PC-3 (cell line): Measurements from ENCODE around the gene FHAD1. TPM values are rescaled to one million over a fixed set of nuclear protein-coding genes. Genes with fewer than 3 reads are reported as not detected.

Experiments used
- ATAC-seq: fragments of 200-7000 bp; cut with Tn5 transposase; 2 replicates; pipeline ENCODE4 v1.9.1; 2020; ENCODE audit warnings: mild to moderate bottlenecking, moderate library complexity
- BruUV-seq: library from RNA; stranded (reverse); fragments of 400-500 nt; replicated peaks from 2 replicates; lab custom pipeline; 2021; lab: Mats Ljungman, UMichigan
- CTCF ChIA-PET: fragments of 300-600 bp; sonication (Branson Sonifier 250); formaldehyde crosslinking; loops from one replicate; lab custom pipeline; 2022; ENCODE audit warnings: antibody characterized with exemption; lab: Charles Lee
- POLR2A ChIA-PET: fragments of 300-600 bp; sonication (Branson Sonifier 250); formaldehyde crosslinking; loops from one replicate; lab custom pipeline; 2022; ENCODE audit warnings: antibody characterized with exemption; ENCODE audit not compliant: unreplicated experiment; lab: Charles Lee
- DNase-seq: peaks from one replicate; pipeline ENCODE4 v3.0.0-alpha.2; 2015
- H2AFZ ChIP-seq: fragments of 300-600 bp; sonication (generic); 2 replicates; pipeline ENCODE4 v1.6.0; 2016; ENCODE audit warnings: antibody characterized with exemption, low read length
- H3F3A ChIP-seq: fragments of 300-600 bp; sonication (generic); one replicate; pipeline ENCODE4 v1.6.0; 2017; ENCODE audit warnings: antibody characterized with exemption, low read length, control low read depth, mild to moderate bottlenecking; ENCODE audit not compliant: unreplicated experiment
- H3K27ac ChIP-seq: fragments of 300-600 bp; sonication (generic); 2 replicates; pipeline ENCODE4 v1.5.1; 2016; ENCODE audit warnings: mild to moderate bottlenecking, low read length
- H3K27me3 ChIP-seq: fragments of 300-600 bp; sonication (generic); 2 replicates; pipeline ENCODE4 v1.6.1; 2016; ENCODE audit warnings: low read length, mixed read lengths
- H3K36me3 ChIP-seq: fragments of 300-600 bp; sonication (generic); 2 replicates; pipeline ENCODE4 v1.6.1; 2016; ENCODE audit warnings: low read depth, mixed run types, low read length, mixed read lengths
- H3K4me1 ChIP-seq: fragments of 300-600 bp; sonication (generic); 2 replicates; pipeline ENCODE4 v1.5.1; 2016; ENCODE audit warnings: low read length; ENCODE audit not compliant: insufficient read depth
- H3K4me2 ChIP-seq: fragments of 300-600 bp; sonication (generic); 2 replicates; pipeline ENCODE4 v1.6.0; 2016; ENCODE audit warnings: low read length
- H3K4me3 ChIP-seq: fragments of 300-600 bp; sonication (generic); 2 replicates; pipeline ENCODE4 v1.5.1; 2016; ENCODE audit warnings: mild to moderate bottlenecking, low read length, mixed read lengths
- H3K79me2 ChIP-seq: fragments of 300-600 bp; sonication (generic); 2 replicates; pipeline ENCODE4 v1.6.1; 2017; ENCODE audit warnings: low read length, mixed read lengths
- H3K9ac ChIP-seq: fragments of 300-600 bp; sonication (generic); 2 replicates; pipeline ENCODE4 v1.6.0; 2016; ENCODE audit warnings: mild to moderate bottlenecking, low read length
- H3K9me2 ChIP-seq: fragments of 300-600 bp; sonication (generic); replicated peaks from 2 replicates; pipeline ENCODE4 v1.6.1; 2016; ENCODE audit warnings: mixed run types, low read length, mixed read lengths
- H3K9me3 ChIP-seq: fragments of 300-600 bp; sonication (generic); 2 replicates; pipeline ENCODE4 v1.6.1; 2016; ENCODE audit warnings: low read length, mixed read lengths
- H4K20me1 ChIP-seq: fragments of 300-600 bp; sonication (generic); 2 replicates; pipeline ENCODE4 v1.6.1; 2016; ENCODE audit warnings: low read length, mixed read lengths
- EZH2 ChIP-seq: fragments of 300-600 bp; sonication (generic); IDR thresholded peaks from one replicate; pipeline ENCODE4 v1.6.1; 2017; ENCODE audit warnings: antibody characterized with exemption, mild to moderate bottlenecking, low read length; ENCODE audit not compliant: unreplicated experiment
- EZH2phosphoT487 ChIP-seq: fragments of 300-600 bp; sonication (generic); IDR thresholded peaks from 2 replicates; pipeline ENCODE4 v1.6.1; 2018; ENCODE audit warnings: mild to moderate bottlenecking, antibody characterized with exemption, low read length, borderline replicate concordance
- intact Hi-C: fragments of 100-400 bp; cut with micrococcal nuclease; formaldehyde crosslinking; loops from 2 replicates; pipeline ENCODE4 v1.9.0; 2023
- total RNA-seq: library from RNA; depleted of rRNA; stranded (reverse); fragments of >200 nt; gene quantifications from 2 replicates; pipeline ENCODE4 v1.2.3, GENCODE V29; 2014
- TF ChIP-seq, protein P1 (sequence below): fragments of 300-600 bp; sonication (generic); conservative IDR thresholded peaks from 2 replicates; pipeline ENCODE4 v1.5.1; 2017; ENCODE audit warnings: antibody characterized with exemption, low read depth, mild to moderate bottlenecking, low read length

Gene FHAD1
- total RNA-seq, 1 experiment from 2014 or later = 0.95 TPM

DNA sequence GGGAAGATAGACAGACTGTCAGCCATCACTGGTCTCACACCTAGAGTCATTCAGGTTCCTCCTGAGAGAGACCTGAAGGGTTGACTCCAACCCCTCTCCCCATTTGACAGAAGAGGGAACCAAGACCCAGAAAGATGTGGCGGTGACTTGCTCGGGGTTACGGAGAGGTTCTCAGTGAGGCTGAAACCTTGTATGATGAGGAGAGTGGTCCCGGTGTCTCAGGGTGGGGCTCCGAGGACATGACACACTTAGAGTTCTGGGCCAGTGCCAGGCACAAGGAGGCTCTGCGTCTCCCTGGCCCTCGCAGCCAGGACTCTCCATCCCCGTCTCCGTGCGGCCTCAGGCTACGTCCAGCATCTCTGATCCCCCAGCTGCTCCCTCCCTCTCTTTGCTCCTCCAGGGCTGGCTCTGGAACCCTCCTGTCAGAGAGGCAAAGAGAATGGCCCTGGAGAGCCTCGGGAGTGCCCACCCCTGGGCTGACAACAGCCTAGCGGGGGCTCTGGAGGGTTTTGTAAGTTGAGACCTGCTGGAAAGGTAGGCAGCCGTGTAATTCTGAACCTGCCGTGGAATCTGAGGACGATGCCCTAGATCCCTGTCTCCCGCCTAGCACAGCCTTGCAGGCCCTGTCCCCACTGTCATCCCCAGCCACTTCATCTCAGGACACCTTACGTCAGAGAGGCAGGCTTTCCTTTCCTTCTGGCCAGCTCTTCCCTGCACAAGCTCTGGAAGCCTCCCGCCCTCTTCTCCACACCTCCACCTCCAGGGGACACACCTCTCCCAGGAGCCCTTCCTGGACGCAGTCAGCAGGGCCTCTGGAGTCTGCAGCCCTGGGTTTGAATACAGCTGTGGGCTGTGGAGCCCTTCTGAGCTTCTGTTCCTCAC is 166.8 kb downstream of the FHAD1 start:
- Histone ChIP-seq H2AFZ (no peak overlapping the region), H3K9ac (no peak overlapping the region), H3K79me2 (peaks cover 75% of the 10 kb centered on the region), H3K4me1 (peaks cover 62% of the 10 kb centered on the region), H3K27me3 (no peaks in the 10 kb centered on the region), H3K4me2 (peak overlapping the region; percentile 4; the same call in 1 of the 2 replicates), H3K4me3 (no peak overlapping the region), H3K9me3 (no peaks in the 10 kb centered on the region), H4K20me1 (peaks cover 27% of the 10 kb centered on the region), H3K9me2 (no peaks in the 10 kb centered on the region), H3F3A (peaks cover 8% of the 10 kb centered on the region), H3K27ac (no peak overlapping the region), H3K36me3 (peaks cover 19% of the 10 kb centered on the region)
- ChIA-PET CTCF (interaction anchor here (0.7 to 0.8 kb wide), 2 partner anchors 90 to 402 kb away, joined by 3 read pairs; no protein-coding TSS in a partner anchor), POLR2A (no interaction called here)
- no peak for TF ChIP-seq EZH2
- TF ChIP-seq EZH2phosphoT487 = no peak
- TF ChIP-seq, protein P1, sequence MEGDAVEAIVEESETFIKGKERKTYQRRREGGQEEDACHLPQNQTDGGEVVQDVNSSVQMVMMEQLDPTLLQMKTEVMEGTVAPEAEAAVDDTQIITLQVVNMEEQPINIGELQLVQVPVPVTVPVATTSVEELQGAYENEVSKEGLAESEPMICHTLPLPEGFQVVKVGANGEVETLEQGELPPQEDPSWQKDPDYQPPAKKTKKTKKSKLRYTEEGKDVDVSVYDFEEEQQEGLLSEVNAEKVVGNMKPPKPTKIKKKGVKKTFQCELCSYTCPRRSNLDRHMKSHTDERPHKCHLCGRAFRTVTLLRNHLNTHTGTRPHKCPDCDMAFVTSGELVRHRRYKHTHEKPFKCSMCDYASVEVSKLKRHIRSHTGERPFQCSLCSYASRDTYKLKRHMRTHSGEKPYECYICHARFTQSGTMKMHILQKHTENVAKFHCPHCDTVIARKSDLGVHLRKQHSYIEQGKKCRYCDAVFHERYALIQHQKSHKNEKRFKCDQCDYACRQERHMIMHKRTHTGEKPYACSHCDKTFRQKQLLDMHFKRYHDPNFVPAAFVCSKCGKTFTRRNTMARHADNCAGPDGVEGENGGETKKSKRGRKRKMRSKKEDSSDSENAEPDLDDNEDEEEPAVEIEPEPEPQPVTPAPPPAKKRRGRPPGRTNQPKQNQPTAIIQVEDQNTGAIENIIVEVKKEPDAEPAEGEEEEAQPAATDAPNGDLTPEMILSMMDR = no peak
- intact Hi-C loops = no loop called here
- DNase-seq (no peak), ATAC-seq (no peak)
- BruUV-seq = no TSS peak

DNA sequence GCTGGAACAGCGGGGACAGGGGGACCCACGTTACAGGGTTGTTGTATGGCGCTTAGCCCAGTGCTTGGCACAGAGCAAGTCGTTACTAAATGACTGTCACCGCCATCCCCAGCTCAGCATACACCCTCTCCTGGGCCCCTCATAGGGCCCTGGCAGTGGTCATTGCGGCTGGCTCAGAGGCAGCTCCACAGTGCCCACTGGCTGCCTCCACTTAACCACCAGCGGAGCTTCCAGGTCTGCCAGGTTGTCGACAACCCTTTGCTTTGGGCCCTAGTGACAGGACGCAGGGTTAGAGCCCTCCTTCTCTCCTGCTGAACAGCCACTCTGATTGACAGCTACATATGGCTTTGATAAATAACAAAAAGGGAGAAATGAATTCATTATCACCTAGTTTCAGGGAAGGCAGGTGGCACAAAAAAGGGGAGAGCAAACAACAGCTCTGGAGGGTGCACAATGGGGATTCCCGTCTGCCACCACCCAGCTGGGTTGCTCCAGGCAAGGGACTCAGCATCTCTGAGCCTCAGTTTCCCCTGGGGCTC is 167.5 kb downstream of the FHAD1 start:
- POLR2A ChIA-PET = no interaction called here
- CTCF ChIA-PET = interaction anchor here (0.7 to 0.8 kb wide), 2 partner anchors 91 to 401 kb away, joined by 3 read pairs; no protein-coding TSS in a partner anchor
- H3K9ac ChIP-seq = no peak overlapping the region
- DNase-seq (no peak), ATAC-seq (no peak)
- H2AFZ ChIP-seq = no peak overlapping the region
- H3K4me1 ChIP-seq = peaks cover 61% of the 10 kb centered on the region
- H3K9me3 ChIP-seq = no peaks in the 10 kb centered on the region
- no peaks in the 10 kb centered on the region for H3K27me3 ChIP-seq
- peaks cover 19% of the 10 kb centered on the region for H3K36me3 ChIP-seq
- H3K4me3 ChIP-seq = no peak overlapping the region
- peaks cover 8% of the 10 kb centered on the region for H3F3A ChIP-seq
- no peak overlapping the region for H3K27ac ChIP-seq
- H3K9me2 ChIP-seq = no peaks in the 10 kb centered on the region
- intact Hi-C loops = no loop called here
- BruUV-seq = no TSS peak
- H4K20me1 ChIP-seq = peaks cover 27% of the 10 kb centered on the region
- TF ChIP-seq, protein P1 = no peak
- TF ChIP-seq EZH2 (no peak), EZH2phosphoT487 (no peak)
- H3K4me2 ChIP-seq = no peak overlapping the region
- peaks cover 82% of the 10 kb centered on the region for H3K79me2 ChIP-seq
